ENCODE measurements around the gene SDK1.

Gene SDK1

DNA sequence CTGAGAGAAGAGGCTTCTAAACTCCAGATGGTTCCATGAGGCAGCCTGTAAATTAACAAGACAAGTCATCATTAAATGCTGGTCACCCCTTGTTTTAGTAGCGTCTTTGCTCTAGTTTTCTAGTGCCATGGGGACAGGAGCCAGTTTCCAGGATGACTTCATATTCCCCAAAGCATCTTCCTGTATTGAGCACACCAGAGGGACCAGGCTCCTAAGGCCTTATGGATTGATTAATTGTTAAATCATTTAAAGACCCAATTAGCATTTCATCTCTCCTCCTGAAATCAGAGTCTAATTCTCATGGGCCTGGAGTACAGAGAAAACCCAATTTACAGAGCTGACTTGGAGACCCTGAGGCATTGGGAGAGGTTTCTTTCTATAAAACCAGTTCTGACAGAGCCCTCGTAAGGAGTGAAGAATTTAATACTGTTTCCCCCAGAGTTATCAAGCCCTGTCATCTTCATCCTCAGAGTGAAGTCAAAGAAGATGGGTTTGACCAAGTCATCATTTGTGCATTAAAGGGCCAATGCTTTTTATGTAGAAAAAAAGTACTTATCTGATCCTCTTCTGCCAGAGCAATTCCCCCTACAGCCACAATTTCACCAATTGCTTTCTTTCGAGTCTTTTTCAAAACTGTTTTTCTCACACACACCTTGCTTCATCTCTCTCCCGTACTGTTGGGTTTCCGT lies 678.7 kb downstream of the SDK1 start:
- H3K27ac ChIP-seq (ENCODE audit: insufficient read depth, low read length, poor library complexity, severe bottlenecking): no peak overlapping the region
- no peaks in the 10 kb centered on the region for H3K9me3 ChIP-seq (ENCODE audit: control insufficient read depth, low read length)
- no peaks in the 10 kb centered on the region for H3K36me3 ChIP-seq (ENCODE audit: control insufficient read depth, insufficient read depth, low read length)
- no peak overlapping the region for H3K4me3 ChIP-seq (ENCODE audit: insufficient read depth, low read depth, low read length, poor library complexity, severe bottlenecking)
- no peaks in the 10 kb centered on the region for H3K27me3 ChIP-seq (replicated peaks; ENCODE audit: control insufficient read depth, insufficient read depth, low read length, poor library complexity, severe bottlenecking)
- no peak for DNase-seq
- no peaks in the 10 kb centered on the region for H3K4me1 ChIP-seq (ENCODE audit: control insufficient read depth, insufficient read depth, low read length, poor library complexity, severe bottlenecking)

DNA sequence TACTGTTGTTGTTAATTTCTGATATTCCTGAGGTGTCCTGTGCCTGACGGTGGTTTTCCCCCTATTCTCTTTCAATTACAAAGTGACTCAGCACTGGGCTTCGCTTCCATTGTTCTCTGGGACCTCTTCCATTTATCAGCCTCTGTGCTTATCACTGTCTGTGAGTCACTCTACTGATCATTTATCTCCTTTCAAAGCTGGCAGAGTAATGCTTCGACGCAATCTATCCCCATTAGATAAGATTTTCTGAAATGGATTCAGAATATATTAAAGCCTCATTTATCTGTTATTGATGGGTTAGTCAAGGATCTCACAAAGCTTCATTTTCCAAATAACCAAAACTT lies 679.2 kb downstream of the SDK1 start:
- DNase-seq: no peak
- Histone ChIP-seq H3K9me3 (ENCODE audit: control insufficient read depth, low read length) (no peaks in the 10 kb centered on the region), H3K27ac (ENCODE audit: insufficient read depth, low read length, poor library complexity, severe bottlenecking) (no peak overlapping the region), H3K4me3 (ENCODE audit: insufficient read depth, low read depth, low read length, poor library complexity, severe bottlenecking) (no peak overlapping the region), H3K36me3 (ENCODE audit: control insufficient read depth, insufficient read depth, low read length) (no peaks in the 10 kb centered on the region), H3K27me3 (replicated peaks; ENCODE audit: control insufficient read depth, insufficient read depth, low read length, poor library complexity, severe bottlenecking) (no peaks in the 10 kb centered on the region), H3K4me1 (ENCODE audit: control insufficient read depth, insufficient read depth, low read length, poor library complexity, severe bottlenecking) (no peaks in the 10 kb centered on the region)

DNA sequence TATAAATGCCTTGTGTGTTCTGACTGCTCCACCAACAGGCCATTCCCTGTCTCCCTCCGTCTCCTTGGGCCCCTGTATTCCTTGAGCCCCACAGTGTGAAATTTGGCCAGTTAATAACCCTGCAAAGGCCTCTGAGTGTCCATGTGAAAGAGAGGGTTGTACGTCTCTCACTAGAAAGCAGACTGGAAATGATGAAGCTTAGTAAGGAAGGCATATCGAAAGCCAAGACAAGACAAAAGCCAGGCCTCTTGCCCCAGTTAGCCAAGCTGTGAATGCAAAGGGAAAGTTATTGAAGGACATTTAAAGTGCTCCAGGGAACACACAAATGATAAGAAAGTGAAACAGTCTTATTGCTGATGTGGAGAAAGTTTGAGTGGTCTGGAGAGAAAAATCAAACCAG lies 680.2 kb downstream of the SDK1 start:
- no peaks in the 10 kb centered on the region for H3K36me3 ChIP-seq (ENCODE audit: control insufficient read depth, insufficient read depth, low read length)
- H3K27me3 ChIP-seq (replicated peaks; ENCODE audit: control insufficient read depth, insufficient read depth, low read length, poor library complexity, severe bottlenecking): no peaks in the 10 kb centered on the region
- no peak overlapping the region for H3K4me3 ChIP-seq (ENCODE audit: insufficient read depth, low read depth, low read length, poor library complexity, severe bottlenecking)
- DNase-seq: no peak
- no peaks in the 10 kb centered on the region for H3K9me3 ChIP-seq (ENCODE audit: control insufficient read depth, low read length)
- no peak overlapping the region for H3K27ac ChIP-seq (ENCODE audit: insufficient read depth, low read length, poor library complexity, severe bottlenecking)
- no peaks in the 10 kb centered on the region for H3K4me1 ChIP-seq (ENCODE audit: control insufficient read depth, insufficient read depth, low read length, poor library complexity, severe bottlenecking)

DNA sequence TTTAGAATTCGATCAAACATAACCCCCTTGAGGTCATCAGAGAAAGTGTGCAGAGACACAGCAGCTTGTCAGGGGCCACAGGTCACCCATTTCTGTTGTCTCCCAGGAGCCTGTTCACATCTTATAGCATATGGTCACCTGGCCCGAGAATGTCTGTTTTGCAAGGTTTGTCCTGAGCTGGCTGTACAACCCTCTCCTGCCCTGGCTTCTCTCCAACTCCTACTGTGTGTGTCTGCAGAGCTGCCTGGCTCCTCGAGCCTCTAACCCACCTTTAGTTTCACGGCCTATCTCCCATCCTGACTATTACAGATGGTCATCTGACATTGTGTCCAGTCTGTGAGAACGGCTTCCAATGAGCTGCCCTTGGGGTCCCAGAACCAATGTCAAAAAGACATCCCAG lies 683.4 kb downstream of the SDK1 start:
- Histone ChIP-seq H3K4me1 (ENCODE audit: control insufficient read depth, insufficient read depth, low read length, poor library complexity, severe bottlenecking) (no peaks in the 10 kb centered on the region), H3K4me3 (ENCODE audit: insufficient read depth, low read depth, low read length, poor library complexity, severe bottlenecking) (no peak overlapping the region), H3K9me3 (ENCODE audit: control insufficient read depth, low read length) (no peaks in the 10 kb centered on the region), H3K27ac (ENCODE audit: insufficient read depth, low read length, poor library complexity, severe bottlenecking) (no peak overlapping the region), H3K36me3 (ENCODE audit: control insufficient read depth, insufficient read depth, low read length) (no peaks in the 10 kb centered on the region), H3K27me3 (replicated peaks; ENCODE audit: control insufficient read depth, insufficient read depth, low read length, poor library complexity, severe bottlenecking) (no peaks in the 10 kb centered on the region)
- DNase-seq: no peak

DNA sequence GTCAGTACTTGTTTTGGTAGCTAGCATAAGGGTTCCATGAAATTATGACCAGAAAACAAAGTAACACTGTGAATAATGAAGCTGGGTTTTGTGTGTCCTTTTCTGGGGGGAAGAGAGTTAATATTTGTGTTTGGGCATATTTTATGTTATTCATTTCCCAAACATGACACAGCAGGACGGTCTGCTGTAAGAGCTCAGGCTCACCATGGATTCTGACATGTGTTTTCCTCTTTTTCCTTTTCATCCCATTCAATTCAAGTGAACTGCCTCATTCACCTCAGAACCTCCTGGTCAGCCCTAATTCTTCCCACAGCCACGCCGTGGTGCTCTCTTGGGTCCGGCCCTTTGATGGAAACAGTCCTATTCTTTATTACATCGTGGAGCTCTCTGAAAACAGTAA lies 685.9 kb downstream of the SDK1 start:
- Histone ChIP-seq H3K27me3 (replicated peaks; ENCODE audit: control insufficient read depth, insufficient read depth, low read length, poor library complexity, severe bottlenecking) (no peaks in the 10 kb centered on the region), H3K4me1 (ENCODE audit: control insufficient read depth, insufficient read depth, low read length, poor library complexity, severe bottlenecking) (no peaks in the 10 kb centered on the region), H3K36me3 (ENCODE audit: control insufficient read depth, insufficient read depth, low read length) (no peaks in the 10 kb centered on the region), H3K9me3 (ENCODE audit: control insufficient read depth, low read length) (no peaks in the 10 kb centered on the region), H3K27ac (ENCODE audit: insufficient read depth, low read length, poor library complexity, severe bottlenecking) (no peak overlapping the region), H3K4me3 (ENCODE audit: insufficient read depth, low read depth, low read length, poor library complexity, severe bottlenecking) (no peak overlapping the region)
- no peak for DNase-seq

DNA sequence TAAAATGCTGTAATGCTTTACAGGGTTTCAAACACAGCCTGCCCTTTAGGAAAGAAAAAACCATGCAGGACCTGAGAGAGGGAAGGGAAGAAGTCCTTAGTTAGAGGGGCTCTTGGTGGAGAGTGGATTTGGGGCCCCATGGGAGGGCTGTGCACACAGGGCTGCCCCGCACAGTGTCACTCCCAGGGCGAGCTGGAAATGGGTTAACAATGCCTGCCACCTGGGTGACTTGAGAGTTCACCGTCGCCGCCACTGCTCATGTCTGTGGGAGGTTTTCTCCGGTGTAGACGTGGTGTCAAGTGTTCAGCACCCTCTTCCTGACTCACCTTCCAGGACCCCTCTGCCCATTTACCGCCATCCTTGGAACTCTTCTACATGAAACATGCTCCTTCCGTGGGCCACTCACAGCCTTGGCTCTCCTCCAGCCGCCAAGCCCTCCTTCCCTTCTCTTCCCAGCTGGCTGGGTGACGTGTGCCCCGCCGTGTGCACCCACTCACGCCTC lies 686.4 kb downstream of the SDK1 start:
- no peaks in the 10 kb centered on the region for H3K36me3 ChIP-seq (ENCODE audit: control insufficient read depth, insufficient read depth, low read length)
- H3K27me3 ChIP-seq (replicated peaks; ENCODE audit: control insufficient read depth, insufficient read depth, low read length, poor library complexity, severe bottlenecking): no peaks in the 10 kb centered on the region
- H3K27ac ChIP-seq (ENCODE audit: insufficient read depth, low read length, poor library complexity, severe bottlenecking): no peak overlapping the region
- H3K9me3 ChIP-seq (ENCODE audit: control insufficient read depth, low read length): no peaks in the 10 kb centered on the region
- H3K4me3 ChIP-seq (ENCODE audit: insufficient read depth, low read depth, low read length, poor library complexity, severe bottlenecking): no peak overlapping the region
- no peak for DNase-seq
- H3K4me1 ChIP-seq (ENCODE audit: control insufficient read depth, insufficient read depth, low read length, poor library complexity, severe bottlenecking): no peaks in the 10 kb centered on the region

DNA sequence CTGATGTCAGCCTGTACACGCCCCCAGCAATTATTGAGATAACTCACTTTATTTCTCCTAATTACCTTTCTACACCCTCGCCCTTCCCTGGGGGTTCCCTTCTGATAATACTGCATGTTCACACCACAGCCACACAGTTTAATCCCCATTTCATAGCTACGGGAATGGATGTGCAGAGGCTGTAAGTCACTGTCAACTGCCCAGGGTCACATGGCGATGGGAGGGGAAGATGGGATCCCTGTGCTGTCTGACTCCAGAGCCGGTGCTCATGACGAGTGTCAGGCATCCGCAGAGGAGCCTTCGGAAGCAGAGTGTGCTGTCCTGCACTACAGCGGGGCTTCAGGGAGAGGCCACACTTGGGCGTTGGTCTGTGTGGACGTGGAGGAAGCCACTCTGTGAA lies 688.7 kb downstream of the SDK1 start:
- Histone ChIP-seq H3K4me3 (ENCODE audit: insufficient read depth, low read depth, low read length, poor library complexity, severe bottlenecking) (no peak overlapping the region), H3K27ac (ENCODE audit: insufficient read depth, low read length, poor library complexity, severe bottlenecking) (no peak overlapping the region), H3K36me3 (ENCODE audit: control insufficient read depth, insufficient read depth, low read length) (no peaks in the 10 kb centered on the region), H3K4me1 (ENCODE audit: control insufficient read depth, insufficient read depth, low read length, poor library complexity, severe bottlenecking) (no peaks in the 10 kb centered on the region), H3K9me3 (ENCODE audit: control insufficient read depth, low read length) (no peaks in the 10 kb centered on the region), H3K27me3 (replicated peaks; ENCODE audit: control insufficient read depth, insufficient read depth, low read length, poor library complexity, severe bottlenecking) (no peaks in the 10 kb centered on the region)
- no peak for DNase-seq

DNA sequence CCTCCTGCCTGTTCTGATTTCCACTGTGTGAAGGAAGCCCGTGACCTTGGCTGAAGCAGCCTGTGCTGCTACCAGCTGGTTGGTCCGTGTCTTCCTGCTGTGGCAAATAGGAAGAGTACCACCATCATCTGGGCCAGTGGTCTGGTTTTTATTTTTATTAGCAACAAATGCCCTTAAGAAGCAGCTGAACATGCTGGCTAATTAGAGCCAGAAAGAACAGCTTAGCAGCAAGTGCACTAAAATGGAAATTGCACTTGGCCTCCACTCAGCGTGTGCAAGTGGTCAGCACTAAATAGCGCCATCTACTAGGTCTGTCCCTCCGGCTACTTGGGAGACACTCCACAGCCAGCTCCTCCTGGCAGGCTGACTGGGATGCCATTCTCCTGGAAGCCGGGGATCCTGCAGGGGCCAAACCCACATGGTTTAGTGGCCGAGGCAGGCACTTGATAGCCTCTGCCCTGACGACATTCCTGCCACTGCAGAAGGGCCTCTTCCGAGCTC lies 690.7 kb downstream of the SDK1 start:
- Histone ChIP-seq H3K9me3 (ENCODE audit: control insufficient read depth, low read length) (no peaks in the 10 kb centered on the region), H3K27me3 (replicated peaks; ENCODE audit: control insufficient read depth, insufficient read depth, low read length, poor library complexity, severe bottlenecking) (peaks cover 3% of the 10 kb centered on the region), H3K4me3 (ENCODE audit: insufficient read depth, low read depth, low read length, poor library complexity, severe bottlenecking) (no peak overlapping the region), H3K36me3 (ENCODE audit: control insufficient read depth, insufficient read depth, low read length) (no peaks in the 10 kb centered on the region), H3K27ac (ENCODE audit: insufficient read depth, low read length, poor library complexity, severe bottlenecking) (no peak overlapping the region), H3K4me1 (ENCODE audit: control insufficient read depth, insufficient read depth, low read length, poor library complexity, severe bottlenecking) (no peaks in the 10 kb centered on the region)
- no peak for DNase-seq

DNA sequence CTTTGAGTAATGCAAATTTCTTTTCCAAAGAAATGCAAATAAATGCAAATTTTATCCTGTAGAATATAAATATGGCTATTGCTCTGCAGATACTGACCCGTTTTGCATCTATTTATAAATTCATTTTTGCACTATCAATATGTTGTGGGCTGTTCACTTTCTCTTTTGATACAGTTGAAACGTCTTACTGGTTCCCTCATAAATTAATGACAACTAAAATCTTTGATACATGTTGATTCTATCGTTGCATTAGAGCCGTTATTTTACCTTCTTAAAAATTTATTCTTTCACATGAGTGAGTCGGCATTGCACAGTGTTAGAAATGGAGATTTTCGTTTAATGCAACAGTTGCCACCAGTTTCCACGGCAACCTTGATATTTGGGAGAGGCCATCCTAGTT lies 691.8 kb downstream of the SDK1 start:
- Histone ChIP-seq H3K4me3 (ENCODE audit: insufficient read depth, low read depth, low read length, poor library complexity, severe bottlenecking) (no peak overlapping the region), H3K27ac (ENCODE audit: insufficient read depth, low read length, poor library complexity, severe bottlenecking) (no peak overlapping the region), H3K36me3 (ENCODE audit: control insufficient read depth, insufficient read depth, low read length) (no peaks in the 10 kb centered on the region), H3K4me1 (ENCODE audit: control insufficient read depth, insufficient read depth, low read length, poor library complexity, severe bottlenecking) (no peaks in the 10 kb centered on the region), H3K9me3 (ENCODE audit: control insufficient read depth, low read length) (no peaks in the 10 kb centered on the region), H3K27me3 (replicated peaks; ENCODE audit: control insufficient read depth, insufficient read depth, low read length, poor library complexity, severe bottlenecking) (peaks cover 3% of the 10 kb centered on the region)
- DNase-seq: no peak

DNA sequence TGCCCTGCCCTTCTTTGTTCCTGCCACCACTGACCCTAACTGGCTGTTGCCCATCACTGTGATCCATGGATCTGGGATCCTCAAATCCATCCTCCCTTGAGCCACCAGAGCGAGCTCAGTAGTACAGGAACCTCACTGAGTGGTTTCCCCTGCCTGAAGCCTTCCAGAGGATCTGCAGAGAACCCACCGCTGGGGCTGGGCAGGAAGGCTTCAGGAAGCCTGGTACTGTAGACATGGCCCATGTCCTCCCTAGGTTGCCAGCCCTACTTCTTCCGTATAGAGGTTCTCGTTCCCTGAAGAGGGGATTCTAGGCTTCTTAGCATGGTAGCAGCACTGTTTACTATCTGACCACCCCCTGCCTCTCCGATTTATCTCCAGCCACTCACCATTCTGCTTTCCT lies 693.7 kb downstream of the SDK1 start:
- DNase-seq: no peak
- no peaks in the 10 kb centered on the region for H3K4me1 ChIP-seq (ENCODE audit: control insufficient read depth, insufficient read depth, low read length, poor library complexity, severe bottlenecking)
- no peak overlapping the region for H3K4me3 ChIP-seq (ENCODE audit: insufficient read depth, low read depth, low read length, poor library complexity, severe bottlenecking)
- H3K9me3 ChIP-seq (ENCODE audit: control insufficient read depth, low read length): no peaks in the 10 kb centered on the region
- no peaks in the 10 kb centered on the region for H3K36me3 ChIP-seq (ENCODE audit: control insufficient read depth, insufficient read depth, low read length)
- H3K27me3 ChIP-seq (replicated peaks; ENCODE audit: control insufficient read depth, insufficient read depth, low read length, poor library complexity, severe bottlenecking): peaks cover 3% of the 10 kb centered on the region
- H3K27ac ChIP-seq (ENCODE audit: insufficient read depth, low read length, poor library complexity, severe bottlenecking): no peak overlapping the region

All from effector memory CD4-positive, alpha-beta T cell (primary cell).